ENCODE data around the gene EXOC4.
"Not testable (repeated sequence)": the region's sequence is repeated elsewhere in the genome, so short reads cannot be mapped to it uniquely, and the experiment has no call there.

Gene EXOC4

GRCh38 chr7:134058980-134059379, 806.1 kb downstream of the EXOC4 start:
- no peak for DNase-seq

- no peak for DNase-seq
Measured at GRCh38 chr7:134059921-134060320, 807.0 kb downstream of the EXOC4 start.

GRCh38 chr7:134060874-134061273, 808.0 kb downstream of the EXOC4 start:
- no peak for DNase-seq

- no peak for DNase-seq
Measured at GRCh38 chr7:134062460-134062859, 809.6 kb downstream of the EXOC4 start.

GRCh38 chr7:134065415-134065814, 812.5 kb downstream of the EXOC4 start:
- DNase-seq = no peak

GRCh38 chr7:134067164-134067563, 814.3 kb downstream of the EXOC4 start:
- DNase-seq = no peak

GRCh38 chr7:134068670-134069069, 815.8 kb downstream of the EXOC4 start:
- DNase-seq = no peak

- DNase-seq = no peak
Measured at GRCh38 chr7:134069187-134069586, 816.3 kb downstream of the EXOC4 start.

- DNase-seq = no peak
Measured at GRCh38 chr7:134070673-134071072, 817.8 kb downstream of the EXOC4 start.

- DNase-seq = no peak
Measured at GRCh38 chr7:134071355-134072331, 818.8 kb downstream of the EXOC4 start.

- DNase-seq = no peak
Measured at GRCh38 chr7:134073276-134073675, 820.4 kb downstream of the EXOC4 start.

- no peak for DNase-seq
Measured at GRCh38 chr7:134075799-134076198, 822.9 kb downstream of the EXOC4 start.

- DNase-seq = not testable (repeated sequence)
Measured at GRCh38 chr7:134077560-134077959, 824.7 kb downstream of the EXOC4 start.

GRCh38 chr7:134078991-134079390, 826.1 kb downstream of the EXOC4 start:
- no peak for DNase-seq

GRCh38 chr7:134081695-134082094, 828.8 kb downstream of the EXOC4 start:
- DNase-seq = no peak

GRCh38 chr7:134083766-134084487, 831.0 kb downstream of the EXOC4 start:
- no peak for DNase-seq

GRCh38 chr7:134084488-134085144, 831.7 kb downstream of the EXOC4 start:
- no peak for DNase-seq

GRCh38 chr7:134085311-134085710, 832.4 kb downstream of the EXOC4 start:
- DNase-seq = no peak

GRCh38 chr7:134086998-134087735, 834.3 kb downstream of the EXOC4 start:
- no peak for DNase-seq

- no peak for DNase-seq
Measured at GRCh38 chr7:134088199-134088598, 835.3 kb downstream of the EXOC4 start.

GRCh38 chr7:134089446-134089845, 836.6 kb downstream of the EXOC4 start:
- DNase-seq = peak in 1 of 2 experiments; percentile 10

GRCh38 chr7:134098072-134098471, 845.2 kb downstream of the EXOC4 start:
- DNase-seq = no peak

- DNase-seq = no peak
Measured at GRCh38 chr7:134101716-134102115, 848.8 kb downstream of the EXOC4 start.
